DND-41 (cell line): ENCODE measurements around the gene PLK4.

Experiments used
- CTCF ChIP-seq: IDR thresholded peaks from 2 replicates; pipeline ENCODE4 v1.5.1; 2012; ENCODE audit warnings: borderline replicate concordance, low read length, moderate library complexity, mild to moderate bottlenecking; ENCODE audit not compliant: poor library complexity, severe bottlenecking; ENCODE audit errors: extremely low read depth
- EZH2 ChIP-seq: IDR thresholded peaks from 3 replicates; pipeline ENCODE4 v1.6.1; 2012; ENCODE audit warnings: borderline replicate concordance, low read depth, mild to moderate bottlenecking, moderate library complexity, low read length, inconsistent platforms; ENCODE audit not compliant: severe bottlenecking

- TF ChIP-seq CTCF (no peak), EZH2 (no peak)
Observed at GRCh38 chr4:127889903-127890302, 9.2 kb downstream of the PLK4 start.
